ENCODE data around the gene PDXK. TPM values are rescaled to one million over a fixed set of nuclear protein-coding genes. Genes with fewer than 3 reads are reported as not detected.
"Not testable (repeated sequence)": the region's sequence is repeated elsewhere in the genome, so short reads cannot be mapped to it uniquely, and the experiment has no call there.

Gene PDXK
- total RNA-seq, 2 donors from 2014 or later = 33.7 to 68.9 TPM

- H3K36me3 ChIP-seq (replicated peaks in 1 of 2; ENCODE audit: insufficient read depth in 1 of 2, low read depth in 2 of 2) = peaks cover 0 to 12% of the 10 kb centered on the region in 2 donors
- 88 to 90% methylated on average over 15 to 27 of the region's 27 CpGs for WGBS, 2 donors
These were observed 24.4 kb upstream of the PDXK start for GRCh38 chr21:43694437-43695079.

GRCh38 chr21:43696214-43696613, 22.7 kb upstream of the PDXK start:
- Histone ChIP-seq H3K27me3 (no peaks in the 10 kb centered on the region), H3K36me3 (replicated peaks in 1 of 2; ENCODE audit: insufficient read depth in 1 of 2, low read depth in 2 of 2) (peaks cover 0 to 1% of the 10 kb centered on the region in 2 donors), H3K9me3 (no peaks in the 10 kb centered on the region), H3K4me1 (no peaks in the 10 kb centered on the region), H3K27ac (no peak overlapping the region), H3K4me3 (no peak overlapping the region)
- 90 to 94% methylated on average over 17 of the region's 17 CpGs for WGBS, 2 donors
- DNase-seq (no peak), ATAC-seq (no peak)
- TF ChIP-seq CTCF (IDR thresholded peaks at IDR 0.05) = no peak
- no peak for TF ChIP-seq POLR2A (IDR thresholded peaks at IDR 0.05)
- intact Hi-C loops (cut with DNase I) = no loop called here

More at GRCh38 chr21:43694437-43695079, 24.4 kb upstream of the PDXK start:
- ATAC-seq (no peak), DNase-seq (no peak)
- Histone ChIP-seq H3K27me3 (no peaks in the 10 kb centered on the region), H3K9me3 (no peaks in the 10 kb centered on the region), H3K4me3 (no peak overlapping the region), H3K4me1 (no peaks in the 10 kb centered on the region), H3K27ac (no peak overlapping the region)
- TF ChIP-seq POLR2A (IDR thresholded peaks at IDR 0.05) (no peak), CTCF (IDR thresholded peaks at IDR 0.05) (no peak)
- intact Hi-C loops (cut with DNase I) = no loop called here

- H3K4me3 ChIP-seq = no peak overlapping the region
- H3K27ac ChIP-seq = no peak overlapping the region
- H3K4me1 ChIP-seq = peaks cover 11% of the 10 kb centered on the region
- no peaks in the 10 kb centered on the region for H3K36me3 ChIP-seq (replicated peaks in 1 of 2; ENCODE audit: insufficient read depth in 1 of 2, low read depth in 2 of 2)
- no peaks in the 10 kb centered on the region for H3K27me3 ChIP-seq
- 92 to 97% methylated on average over 10 to 11 of the region's 11 CpGs for WGBS, 2 donors
- ATAC-seq = no peak
- DNase-seq = no peak
- no peaks in the 10 kb centered on the region for H3K9me3 ChIP-seq
- TF ChIP-seq POLR2A (IDR thresholded peaks at IDR 0.05) (no peak), CTCF (IDR thresholded peaks at IDR 0.05) (no peak)
- intact Hi-C loops (cut with DNase I) = no loop called here
These were observed 20.9 kb upstream of the PDXK start for GRCh38 chr21:43697758-43698643.

- intact Hi-C loops (cut with DNase I); ATAC-seq; H3K9me3 ChIP-seq; H3K4me3 ChIP-seq; H3K27me3 ChIP-seq; H3K36me3 ChIP-seq (replicated peaks in 1 of 2; ENCODE audit: insufficient read depth in 1 of 2, low read depth in 2 of 2); H3K27ac ChIP-seq; DNase-seq: not testable (repeated sequence)
- WGBS, 2 donors = 76 to 77% methylated on average over 5 of the region's 5 CpGs
- peaks cover 16% of the 10 kb centered on the region for H3K4me1 ChIP-seq
These were observed 19.5 kb upstream of the PDXK start for GRCh38 chr21:43699492-43699777.

GRCh38 chr21:43699933-43700599, 18.9 kb upstream of the PDXK start:
- Histone ChIP-seq H3K27me3 (no peaks in the 10 kb centered on the region), H3K4me1 (peaks cover 16% of the 10 kb centered on the region), H3K27ac (no peak overlapping the region), H3K9me3 (no peaks in the 10 kb centered on the region), H3K36me3 (replicated peaks in 1 of 2; ENCODE audit: insufficient read depth in 1 of 2, low read depth in 2 of 2) (no peaks in the 10 kb centered on the region), H3K4me3 (no peak overlapping the region)
- intact Hi-C loops (cut with DNase I) = no loop called here
- WGBS, 2 donors = 83 to 84% methylated on average over 7 to 12 of the region's 13 CpGs
- TF ChIP-seq POLR2A (IDR thresholded peaks at IDR 0.05) (no peak), CTCF (IDR thresholded peaks at IDR 0.05) (no peak)
- DNase-seq = no peak
- no peak for ATAC-seq

Measured in body of pancreas (tissue), 4 donors.